Mesenteric fat pad (tissue), 1 donor: ENCODE measurements around the gene DYNLRB1. TPM values are rescaled to one million over a fixed set of nuclear protein-coding genes. Genes with fewer than 3 reads are reported as not detected.
"Not testable (repeated sequence)": the region's sequence is repeated elsewhere in the genome, so short reads cannot be mapped to it uniquely, and the experiment has no call there.

Source experiments
- DNase-seq: peaks from one replicate; pipeline ENCODE4 v3.0.0-alpha.2; 2020; ENCODE audit warnings: low spot score
- total RNA-seq: library from RNA; stranded (reverse); fragmentation: NEBNext Ultra II Directional; extraction: Animal tissue kit (Norgen Biotek cat#: 25700); gene quantifications from one replicate; pipeline ENCODE4 v1.2.1, GENCODE V29; 2021
- donor health status: DM: yes; HTN: yes; CAD: no.

Gene DYNLRB1
- total RNA-seq, 1 donor from 2014 or later = 131 TPM

DNA sequence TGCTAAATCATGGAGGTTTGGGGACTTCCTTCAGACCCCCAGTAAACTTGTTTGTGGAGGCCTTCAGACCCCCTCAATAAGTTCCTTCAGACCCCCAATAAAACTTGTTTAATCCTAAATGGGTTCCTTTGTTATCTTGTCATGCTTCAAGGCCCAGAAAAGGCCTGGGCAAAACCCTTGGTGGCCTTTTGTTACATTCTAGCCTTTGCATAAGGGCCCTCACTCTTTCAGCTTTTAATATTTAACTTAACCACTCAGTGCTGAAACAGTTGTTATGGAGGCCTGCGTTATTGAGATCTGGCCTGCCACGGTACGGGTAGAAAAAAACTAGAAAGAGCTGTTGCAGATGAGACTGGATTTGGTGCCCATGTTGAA lies 4.3 kb upstream of the DYNLRB1 start:
- DNase-seq = no peak

DNA sequence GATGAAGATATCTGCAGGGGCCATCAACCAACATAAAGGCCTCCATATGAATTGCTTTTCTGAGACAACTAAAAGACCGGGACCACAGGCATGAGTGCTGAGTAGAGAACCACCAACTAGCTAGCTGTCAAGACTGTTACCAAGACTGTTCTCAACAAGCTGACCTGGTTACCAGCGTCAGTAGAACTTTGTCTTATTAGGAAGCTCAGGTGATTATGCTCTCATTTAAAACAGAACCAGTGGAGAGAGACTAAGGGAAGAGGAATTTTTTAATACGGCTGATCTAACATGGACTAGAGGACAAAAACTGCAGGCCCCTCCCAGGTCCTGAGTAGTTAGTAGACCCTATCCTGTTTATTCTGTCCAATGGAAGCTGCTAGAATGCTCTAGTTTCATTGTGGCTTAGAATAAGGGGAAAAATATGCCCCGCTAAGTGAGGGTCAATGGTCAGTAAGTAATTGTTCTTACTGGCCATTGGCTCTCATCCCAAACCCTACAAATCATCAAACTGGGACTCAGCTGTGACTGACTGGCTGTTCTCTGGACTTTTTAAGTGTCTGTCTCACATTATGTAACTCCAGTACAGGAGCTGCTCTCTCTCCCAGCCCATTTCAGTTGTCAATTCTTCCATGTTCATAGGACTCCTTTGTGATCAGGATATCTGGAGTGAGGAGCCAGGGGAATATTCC lies 3.8 kb upstream of the DYNLRB1 start:
- DNase-seq = no peak

DNA sequence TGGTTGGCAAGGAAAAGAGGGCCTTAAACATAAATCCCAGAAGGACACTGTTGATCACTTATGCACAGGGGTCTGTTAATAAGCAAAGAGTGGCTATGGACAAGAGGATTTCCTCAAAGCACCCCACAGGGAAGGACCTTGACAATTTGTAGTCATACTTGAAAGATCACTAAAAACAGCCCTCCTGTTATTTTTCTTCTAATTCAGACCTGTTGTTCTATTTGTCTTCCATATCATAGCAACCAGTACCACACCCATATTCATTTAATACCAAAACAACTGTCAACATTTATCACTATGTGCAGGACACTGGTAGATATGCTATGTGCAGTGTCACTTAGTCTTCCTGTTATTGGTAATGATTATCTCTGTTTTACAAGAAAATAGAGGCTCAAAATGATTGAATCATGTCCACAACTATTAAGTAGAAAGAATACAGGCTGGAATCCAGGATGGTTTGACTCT lies 3.2 kb upstream of the DYNLRB1 start:
- no peak for DNase-seq

DNA sequence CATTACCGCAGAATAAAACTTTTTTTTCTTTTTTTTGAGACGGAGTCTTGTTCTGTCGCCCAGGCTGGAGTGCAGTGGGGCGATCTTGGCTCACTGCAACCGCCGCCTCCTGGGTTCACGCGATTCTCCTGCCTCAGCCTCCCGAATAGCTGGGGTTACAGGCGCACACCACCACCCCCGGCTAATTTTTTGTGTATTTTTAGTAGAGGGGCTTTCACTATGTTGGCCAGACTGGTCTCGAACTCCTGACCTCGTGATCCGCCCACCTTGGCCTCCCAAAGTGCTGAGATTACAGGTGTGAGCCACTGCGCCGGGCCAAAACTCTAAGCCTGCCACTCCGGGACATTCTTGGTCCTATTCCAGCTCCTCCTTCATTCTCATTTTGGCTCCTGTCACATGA lies 2.2 kb upstream of the DYNLRB1 start:
- not testable (repeated sequence) for DNase-seq

DNA sequence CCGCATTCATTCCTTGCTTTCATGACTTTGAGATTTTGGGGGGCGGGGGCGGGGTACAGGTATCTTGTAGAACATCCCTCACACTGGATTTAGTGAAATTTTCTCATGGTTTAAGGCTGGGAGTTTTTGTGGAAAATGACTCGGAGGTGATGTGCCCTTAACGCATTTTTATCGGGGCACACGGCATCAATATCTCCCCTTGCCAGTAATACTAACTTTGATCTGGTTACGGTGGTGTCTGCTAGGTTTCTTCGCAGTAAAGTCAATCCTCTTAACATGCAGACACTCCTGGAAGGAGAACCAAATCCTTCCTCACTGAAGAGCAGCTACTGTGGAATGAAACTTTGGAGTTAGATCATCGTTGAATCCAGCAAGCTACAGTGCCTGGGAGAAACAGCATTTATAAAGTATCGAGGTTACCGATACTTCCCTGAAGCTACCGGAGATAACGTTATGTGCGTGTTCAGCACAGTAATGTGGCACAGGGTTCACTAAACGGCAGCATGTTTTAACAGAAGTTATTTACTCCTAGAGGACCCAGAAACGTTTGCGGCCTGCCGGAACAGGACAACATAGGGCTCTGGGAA lies 1.2 kb upstream of the DYNLRB1 start:
- no peak for DNase-seq

DNA sequence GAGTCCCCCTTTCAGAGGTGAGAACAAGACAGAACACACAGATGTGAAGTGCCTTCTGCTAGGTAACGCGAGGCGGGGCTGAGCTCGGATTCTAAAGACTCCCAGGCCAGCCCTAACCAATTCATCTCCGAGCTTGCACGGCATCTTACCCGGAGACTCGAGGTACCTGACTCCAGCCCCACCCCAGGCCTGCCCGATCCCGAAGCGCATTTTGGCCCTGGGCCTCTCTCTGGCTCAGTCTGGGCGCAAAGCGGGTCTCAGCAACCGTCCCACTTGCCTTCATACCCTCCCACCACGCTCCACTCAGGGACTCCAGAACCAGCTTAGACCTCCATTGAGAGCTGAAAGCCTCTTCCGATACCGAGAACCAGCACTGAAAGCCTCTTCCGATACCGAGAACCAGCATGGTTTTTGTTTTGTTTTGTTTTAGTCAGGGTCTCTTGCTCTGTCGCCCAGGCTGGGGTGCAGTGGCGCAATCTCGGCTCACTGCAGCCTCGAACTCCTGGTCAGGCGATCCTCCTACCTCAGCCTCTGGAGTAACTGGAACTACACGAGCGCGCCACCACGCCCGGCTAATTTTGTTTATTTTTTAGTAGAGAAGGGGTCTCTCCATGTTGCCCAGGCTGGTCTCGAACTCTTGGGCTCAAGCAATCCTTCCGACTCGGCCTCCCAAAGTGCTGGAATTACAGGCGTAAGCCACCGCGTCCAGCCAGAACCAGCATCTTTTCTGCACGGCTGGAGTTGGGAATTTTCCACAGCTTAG lies 557 bp upstream of the DYNLRB1 start:
- no peak for DNase-seq

DNA sequence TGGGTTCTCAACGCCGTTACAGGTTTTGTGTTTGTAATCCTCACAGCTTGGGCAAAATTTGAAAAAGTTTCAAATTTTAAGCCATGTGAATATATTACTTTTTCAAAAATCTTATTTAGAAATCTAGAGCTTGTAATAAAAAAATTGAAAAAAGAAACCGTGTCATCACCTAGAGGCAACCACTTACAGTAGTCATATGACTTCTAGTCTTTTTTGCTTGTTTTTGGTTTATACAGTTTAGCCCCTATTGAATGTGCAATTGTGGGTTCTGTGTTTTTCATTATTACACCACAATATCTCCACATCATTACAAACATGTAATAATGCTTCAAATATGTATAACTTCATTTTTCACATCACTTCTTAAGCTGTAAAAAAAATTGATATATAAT lies 888 bp downstream of the DYNLRB1 start:
- DNase-seq = no peak

DNA sequence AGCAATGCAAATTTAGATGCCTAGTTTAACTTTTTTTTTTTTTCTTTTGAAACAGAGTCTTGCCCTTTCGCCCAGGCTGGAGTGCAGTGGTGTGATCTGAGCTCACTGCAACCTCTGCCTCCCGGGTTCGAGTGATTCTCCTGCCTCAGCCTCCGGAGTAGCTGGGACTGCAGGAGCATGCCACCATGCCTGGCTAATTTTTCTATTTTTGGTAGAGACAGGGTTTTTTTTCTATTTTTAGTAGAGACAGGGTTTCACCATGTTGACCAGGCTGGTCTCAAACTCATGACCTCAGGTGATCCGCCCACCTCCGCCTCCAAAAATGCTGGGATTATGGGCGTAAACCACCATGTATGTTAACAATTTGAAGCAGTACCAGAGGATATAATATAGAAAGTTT lies 2.6 kb downstream of the DYNLRB1 start:
- DNase-seq = not testable (repeated sequence)

DNA sequence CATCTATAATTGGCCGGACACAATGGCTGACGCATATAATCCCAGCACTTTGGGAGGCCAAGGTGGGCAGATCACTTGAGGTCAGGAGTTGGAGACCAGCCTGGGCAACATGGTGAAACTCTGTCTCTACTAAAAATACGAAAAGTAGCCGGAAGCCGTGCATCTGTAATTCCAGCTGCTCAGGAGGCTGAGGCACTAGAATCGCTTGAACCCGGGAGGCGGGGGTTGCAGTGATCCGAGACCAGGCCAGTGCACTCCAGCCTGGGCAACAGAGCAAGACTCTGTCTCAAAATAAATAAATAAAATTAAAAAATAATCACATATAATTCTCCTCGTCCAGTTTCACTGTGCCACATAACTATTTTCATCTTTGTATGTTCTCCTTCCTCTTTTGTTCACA lies 3.6 kb downstream of the DYNLRB1 start:
- DNase-seq = not testable (repeated sequence)

DNA sequence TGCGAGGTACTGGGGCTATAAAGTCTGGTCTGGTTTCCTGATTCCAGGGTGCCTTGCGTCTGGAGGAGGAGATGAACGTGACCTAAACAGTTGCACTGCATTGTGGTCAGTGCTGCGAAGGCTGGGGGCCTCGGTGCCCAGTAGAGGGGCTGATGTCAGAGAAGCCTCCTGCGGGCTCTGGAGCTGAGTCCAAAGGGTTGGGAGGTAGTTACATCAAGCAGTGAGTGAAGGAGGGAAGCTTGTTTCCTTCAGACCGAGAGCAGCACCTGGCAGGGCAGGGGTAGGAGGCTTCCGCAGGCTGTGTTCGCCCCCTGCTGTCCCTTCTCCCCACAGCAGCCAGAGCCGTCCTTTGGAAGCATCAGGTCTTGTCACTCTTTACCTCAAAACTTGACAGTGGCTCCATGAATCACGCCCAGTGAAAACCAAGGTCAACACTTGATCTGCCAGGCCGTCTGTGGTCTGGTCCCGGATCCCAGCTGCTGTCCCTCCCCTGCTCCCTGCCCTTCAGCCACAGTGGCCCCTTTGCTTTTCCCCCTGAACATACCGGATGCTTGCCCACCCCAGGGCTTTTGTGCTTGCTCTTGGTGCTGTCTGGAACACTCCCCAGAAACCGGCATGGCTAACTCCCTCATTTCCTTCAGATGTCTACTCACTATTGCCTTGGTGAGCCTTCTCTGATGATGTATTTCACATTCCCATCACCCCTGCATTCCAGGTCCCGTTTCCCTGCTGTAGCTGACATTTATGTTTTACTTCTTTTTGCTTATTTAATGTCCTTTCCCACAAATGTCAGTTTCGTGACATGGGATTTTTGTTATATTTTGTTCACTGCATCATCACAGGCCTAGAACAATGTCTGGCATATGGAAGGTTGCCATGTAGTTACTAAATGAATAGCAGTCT lies 7.0 kb downstream of the DYNLRB1 start:
- DNase-seq = no peak

DNA sequence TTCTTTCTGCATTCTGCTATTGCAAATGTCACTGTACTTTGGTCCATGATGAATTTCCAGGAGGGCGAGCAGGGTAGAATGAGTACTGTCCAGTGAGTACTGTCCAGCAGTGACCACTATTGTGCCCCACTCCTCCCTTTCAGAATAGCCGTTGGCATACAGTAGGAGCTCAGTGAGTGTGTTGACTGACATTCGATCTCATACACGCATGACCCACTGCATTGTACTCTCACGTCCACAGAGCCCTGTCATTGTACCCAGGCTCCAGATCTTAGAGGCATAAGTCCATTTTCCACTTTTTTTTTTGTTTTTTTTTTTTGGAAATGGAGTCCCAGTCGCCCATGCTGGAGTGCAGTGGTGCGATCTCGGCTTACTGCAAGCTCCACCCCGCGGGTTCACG lies 8.2 kb downstream of the DYNLRB1 start:
- no peak for DNase-seq

DNA sequence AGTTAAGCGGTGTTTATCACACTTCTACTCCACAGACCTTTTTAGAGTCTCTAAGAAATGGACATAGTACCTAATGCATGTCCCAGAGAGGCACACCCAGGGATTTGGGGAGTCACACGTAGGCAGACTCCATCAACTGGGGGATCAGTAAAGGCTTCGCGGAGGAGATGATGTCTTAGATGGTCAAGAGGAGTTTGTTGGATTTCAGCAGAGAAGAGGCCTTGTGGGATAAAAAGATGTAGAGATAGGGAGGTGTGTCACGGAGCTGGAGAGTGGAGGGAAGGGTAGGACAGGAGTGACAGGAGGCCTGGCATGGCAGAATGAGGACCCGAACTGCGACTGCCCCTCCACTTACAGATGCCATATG lies 9.1 kb downstream of the DYNLRB1 start:
- no peak for DNase-seq

DNA sequence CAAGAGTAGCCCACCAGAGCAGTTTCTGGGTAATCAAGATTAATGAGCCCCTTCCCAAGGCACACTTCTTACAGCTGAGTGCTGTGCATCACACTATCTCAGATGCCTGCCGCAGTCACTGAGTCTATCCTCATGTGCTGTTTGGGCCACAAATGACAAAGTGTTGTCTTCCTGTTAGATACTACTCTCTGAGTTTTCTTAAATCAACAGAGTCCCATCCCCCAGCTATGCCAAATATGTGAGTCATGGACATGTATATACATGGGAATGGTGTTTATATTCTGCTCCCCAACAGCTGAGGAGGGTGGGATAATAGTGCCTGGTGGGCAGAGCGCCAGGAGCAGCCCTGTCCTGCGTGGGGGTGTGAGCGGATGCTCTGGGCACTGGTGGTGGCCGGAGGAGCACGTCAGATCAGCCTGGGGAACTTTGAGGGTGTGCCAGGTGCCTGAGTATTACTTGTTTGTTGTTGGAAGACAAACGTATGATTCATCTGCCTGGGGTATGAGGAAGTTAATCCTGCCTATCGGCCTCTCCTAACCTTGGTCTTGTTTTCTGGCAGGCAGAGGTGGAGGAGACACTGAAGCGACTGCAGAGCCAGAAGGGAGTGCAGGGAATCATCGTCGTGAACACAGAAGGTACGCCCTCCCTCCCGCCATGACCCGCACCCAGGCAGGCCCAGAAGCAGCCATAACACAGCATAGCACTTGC lies 9.6 kb downstream of the DYNLRB1 start:
- DNase-seq = peak; percentile 88

DNA sequence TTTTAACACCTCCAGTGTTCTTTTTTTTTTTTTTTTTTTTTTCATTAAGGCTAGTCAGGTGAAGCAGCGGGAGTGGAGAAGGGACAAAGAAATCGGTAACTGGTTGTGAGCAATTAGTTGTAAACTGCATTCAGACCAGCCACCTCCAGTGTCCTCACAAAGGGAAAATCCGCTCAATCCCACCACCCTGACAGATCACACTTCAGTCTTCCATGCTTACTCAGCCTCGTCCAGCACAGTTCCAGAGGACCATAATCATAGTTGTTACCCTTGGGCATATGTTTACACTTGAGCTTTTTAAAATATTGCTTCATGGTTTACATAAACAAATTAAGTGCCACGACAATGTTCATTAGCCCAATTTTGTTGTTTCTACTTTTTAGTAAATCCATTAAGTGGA lies 10.2 kb downstream of the DYNLRB1 start:
- no peak for DNase-seq

DNA sequence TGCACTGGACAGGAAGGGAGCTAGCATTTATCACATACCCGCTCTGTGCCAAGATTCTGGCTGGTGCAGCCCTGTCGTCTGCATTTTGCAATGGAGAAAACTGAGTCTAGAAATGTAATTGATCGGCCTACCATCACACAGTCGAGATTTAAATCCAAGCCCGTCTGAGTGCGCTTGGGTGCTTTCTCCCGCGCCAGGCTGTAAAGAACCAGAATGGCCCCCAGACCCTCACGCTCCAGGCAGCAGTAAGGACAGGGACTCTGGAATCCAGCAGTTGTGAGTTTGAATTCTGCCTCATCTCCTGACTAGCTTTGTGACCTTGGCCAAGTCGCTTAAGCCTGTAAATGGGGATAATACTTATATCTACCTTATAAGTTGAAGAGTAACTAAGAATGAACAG lies 10.8 kb downstream of the DYNLRB1 start:
- DNase-seq = no peak

DNA sequence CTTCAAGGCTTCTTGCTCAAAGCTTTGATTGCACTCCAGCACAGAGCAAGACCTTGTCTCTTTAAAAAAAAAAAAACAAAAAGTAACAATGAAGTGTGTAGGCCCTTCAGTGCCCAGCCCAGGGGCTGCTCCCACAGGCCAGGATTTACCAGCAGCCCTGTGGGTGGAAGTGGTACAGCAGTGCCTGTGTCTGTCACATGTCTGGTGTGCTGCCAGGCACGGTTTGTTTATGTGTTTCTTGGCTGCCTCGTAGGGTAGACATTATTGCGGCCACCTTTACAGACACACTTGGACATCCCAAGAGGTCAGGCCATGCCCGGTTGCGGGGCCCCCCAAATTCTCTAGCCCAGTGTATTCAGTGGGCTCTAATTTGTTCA lies 12.7 kb downstream of the DYNLRB1 start:
- no peak for DNase-seq

DNA sequence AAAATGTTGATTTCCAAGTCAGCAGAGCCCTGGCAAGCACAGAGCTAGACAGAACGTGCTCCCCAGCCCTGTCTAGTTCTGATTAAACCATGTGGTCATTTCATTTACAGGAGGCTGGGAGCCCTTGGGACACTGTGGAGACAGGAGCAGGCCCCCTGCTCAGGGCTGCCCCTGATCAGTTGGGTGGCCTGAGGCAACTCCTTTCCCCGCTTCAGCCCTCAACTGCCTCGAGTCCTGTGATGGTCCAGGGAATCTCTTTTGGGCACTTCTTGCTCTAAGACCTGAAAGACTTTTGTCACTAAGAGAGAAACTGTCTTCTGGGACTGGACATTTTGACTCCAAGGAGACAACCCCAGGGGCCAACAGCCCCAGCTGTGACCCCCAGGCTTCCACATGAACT lies 13.5 kb downstream of the DYNLRB1 start:
- DNase-seq = no peak

DNA sequence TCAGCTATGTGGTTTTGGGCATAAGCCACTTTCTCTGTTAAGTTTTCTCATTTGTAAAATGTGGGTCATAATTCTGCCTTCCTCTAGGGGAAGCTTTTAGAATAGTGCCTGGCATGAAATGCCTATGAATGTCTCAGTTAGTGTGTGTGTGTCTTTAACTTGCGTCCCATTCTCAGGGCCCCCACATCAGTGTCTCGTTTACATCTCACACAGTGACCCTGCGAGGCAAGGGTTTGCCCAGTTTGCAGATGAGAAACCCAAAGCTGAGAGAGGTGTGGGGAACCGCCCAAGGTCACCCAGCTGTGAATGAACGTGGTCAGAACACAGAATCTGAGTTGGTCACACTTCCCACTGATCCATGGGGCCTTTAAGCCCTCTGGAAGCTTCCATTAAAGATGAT lies 14.1 kb downstream of the DYNLRB1 start:
- DNase-seq = no peak

DNA sequence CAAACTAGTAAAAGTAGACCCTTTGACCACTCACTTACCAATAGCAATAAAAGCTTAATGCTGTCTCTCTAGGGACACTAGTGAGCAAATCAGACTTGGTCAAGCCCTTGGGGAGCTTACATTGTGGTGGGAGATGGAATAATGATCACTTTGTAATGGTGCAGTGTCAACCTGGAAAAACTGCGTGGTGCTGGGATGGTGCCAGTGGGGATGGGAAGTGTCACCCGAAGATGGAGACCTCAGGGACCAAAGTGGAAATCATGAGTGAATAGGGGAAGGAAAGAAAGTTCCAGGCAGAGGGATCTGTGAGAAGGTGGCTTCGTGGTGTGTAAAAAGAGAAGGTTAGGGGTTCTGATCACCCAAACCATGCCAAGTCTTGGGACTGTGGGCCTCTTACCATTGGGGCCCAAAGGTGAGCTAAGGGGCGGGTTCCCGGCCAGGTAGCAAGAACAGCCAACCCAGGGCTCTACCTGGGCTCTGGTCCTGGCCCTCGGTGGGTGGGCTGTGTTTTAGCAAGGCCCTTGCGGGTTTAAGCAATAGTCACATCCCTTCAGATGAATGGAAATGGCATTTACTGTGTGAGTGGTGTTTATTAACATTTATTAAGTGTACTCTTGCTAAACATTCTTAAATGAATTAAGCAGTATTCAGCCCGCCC lies 15.5 kb downstream of the DYNLRB1 start:
- no peak for DNase-seq

DNA sequence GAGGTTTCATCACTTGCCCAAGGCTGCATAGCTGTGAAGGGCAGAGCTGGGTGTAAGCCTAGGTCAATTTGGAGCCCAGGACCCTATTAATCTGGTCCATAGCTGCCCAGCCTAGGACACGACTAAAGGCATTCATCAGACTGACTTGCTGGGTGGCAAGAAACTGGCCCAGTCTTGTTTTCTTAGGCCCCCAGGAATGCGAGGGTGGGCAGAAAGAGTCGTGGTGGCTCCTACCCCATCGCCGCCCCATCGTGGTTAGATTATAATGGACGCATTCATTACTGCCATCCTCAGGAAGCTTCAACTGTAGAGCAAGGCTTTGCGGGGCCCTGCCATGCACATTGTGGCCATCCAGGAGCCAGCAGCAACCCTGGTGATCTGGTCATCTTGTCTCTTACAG lies 16.1 kb downstream of the DYNLRB1 start:
- DNase-seq = no peak

DNA sequence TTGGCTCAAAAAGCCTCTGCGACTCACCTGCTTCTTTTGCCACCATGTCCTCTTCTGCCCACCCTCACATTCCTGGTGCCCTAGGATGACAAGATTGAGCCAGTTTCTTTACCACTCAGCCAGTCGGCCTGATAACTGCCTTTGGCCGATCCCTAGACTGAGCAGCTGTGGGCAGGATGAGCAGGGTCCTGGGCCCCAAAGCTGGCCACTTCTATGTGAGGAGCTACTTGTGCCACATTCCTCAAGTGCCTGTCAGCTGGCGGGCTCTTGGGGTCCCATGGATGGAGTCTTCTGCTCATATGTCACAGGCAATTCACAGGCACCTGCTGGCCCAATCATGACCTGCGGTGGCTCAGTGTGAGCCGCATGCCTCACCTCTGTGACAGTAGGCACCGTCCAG lies 16.5 kb downstream of the DYNLRB1 start:
- no peak for DNase-seq
